Activated CD8-positive, alpha-beta memory T cell treated with anti-CD3 and anti-CD28 coated beads, Interleukin-2, amount 50 U/mL, for 1 hour (primary cell): ENCODE measurements around the gene HRH3.

ENCODE experiments used
- DNase-seq: peaks from one replicate; pipeline ENCODE4 v3.0.0-alpha.2; 2020; ENCODE audit errors: extremely low read depth

Gene HRH3

GRCh38 chr20:62175711-62176110 lies 44.4 kb downstream of the HRH3 start:
- DNase-seq = no peak

DNA sequence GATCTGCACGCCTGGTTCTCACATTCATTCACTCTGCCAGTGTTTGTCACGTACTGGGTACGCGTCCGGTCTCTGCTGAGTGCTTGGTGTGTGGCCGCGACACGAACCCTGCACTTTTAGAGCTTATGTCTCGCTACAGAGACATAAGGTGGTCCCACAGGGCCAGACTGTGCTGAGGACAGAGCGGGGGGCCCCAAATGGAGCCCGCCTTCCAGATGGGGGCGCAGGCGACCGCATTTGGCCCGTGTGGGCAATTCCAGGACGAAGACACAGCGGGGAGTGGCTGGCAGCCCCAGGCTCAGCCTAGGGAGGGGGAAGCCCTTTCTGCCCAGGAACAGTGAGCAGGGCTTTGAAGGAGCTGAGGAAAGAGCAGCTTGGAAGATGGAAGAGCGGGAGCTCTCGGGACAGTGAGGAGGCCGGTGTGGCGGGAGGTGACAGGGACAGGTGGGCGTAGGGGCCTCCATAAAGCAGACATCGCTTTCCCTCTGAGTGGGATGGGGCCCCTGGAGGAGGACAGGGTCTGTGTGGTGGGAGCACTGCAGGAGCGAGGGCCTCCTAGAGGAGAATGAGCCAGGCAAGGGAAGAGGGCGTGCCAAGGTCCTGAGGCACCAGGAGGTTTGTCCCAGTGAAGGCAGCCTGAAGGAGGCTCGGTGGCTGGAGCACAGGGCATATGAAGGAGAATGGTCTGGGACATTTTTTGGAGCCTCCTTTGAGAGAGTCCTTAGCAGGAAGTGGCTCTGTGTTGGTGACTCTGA lies 45.0 kb downstream of the HRH3 start:
- no peak for DNase-seq

DNA sequence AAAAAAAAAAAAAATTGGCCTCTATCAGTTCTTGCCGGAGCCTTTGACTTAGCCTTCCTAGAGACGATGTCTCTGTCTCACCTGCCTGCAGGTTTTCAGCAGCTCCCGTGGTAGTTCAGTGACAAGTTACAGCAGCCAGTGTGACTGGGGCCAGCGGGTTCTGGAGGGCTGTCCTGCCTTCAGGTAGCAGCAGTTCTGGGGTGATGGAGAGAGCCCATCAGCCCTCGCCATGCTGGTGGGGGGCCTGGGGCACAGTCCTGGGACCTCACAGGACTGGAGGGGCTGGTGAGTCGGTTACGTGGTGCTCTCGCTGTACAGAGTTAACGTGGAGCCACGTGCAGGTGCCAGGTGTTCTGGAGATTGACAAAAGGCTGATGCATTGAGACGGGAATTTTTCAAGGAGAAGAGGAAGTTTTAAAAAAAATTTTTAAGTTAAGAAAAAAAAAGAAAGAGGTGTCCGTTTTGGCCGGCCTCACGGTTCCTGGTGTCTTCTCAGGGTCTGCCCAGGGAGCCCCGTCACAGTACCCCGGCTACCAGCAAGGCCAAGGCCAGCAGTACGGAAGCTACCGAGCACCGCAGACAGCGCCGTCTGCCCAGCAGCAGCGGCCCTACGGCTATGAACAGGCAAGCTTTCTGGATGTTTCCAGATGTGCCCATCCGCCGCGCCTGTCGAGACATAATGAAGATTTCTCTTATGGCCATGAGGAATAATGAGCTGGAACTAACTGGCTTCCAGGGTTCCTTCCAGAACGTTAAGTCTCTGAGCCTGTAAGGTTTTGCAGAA lies 45.9 kb downstream of the HRH3 start:
- DNase-seq = no peak

- no peak for DNase-seq
These were observed 47.4 kb downstream of the HRH3 start for GRCh38 chr20:62172666-62173065.

DNA sequence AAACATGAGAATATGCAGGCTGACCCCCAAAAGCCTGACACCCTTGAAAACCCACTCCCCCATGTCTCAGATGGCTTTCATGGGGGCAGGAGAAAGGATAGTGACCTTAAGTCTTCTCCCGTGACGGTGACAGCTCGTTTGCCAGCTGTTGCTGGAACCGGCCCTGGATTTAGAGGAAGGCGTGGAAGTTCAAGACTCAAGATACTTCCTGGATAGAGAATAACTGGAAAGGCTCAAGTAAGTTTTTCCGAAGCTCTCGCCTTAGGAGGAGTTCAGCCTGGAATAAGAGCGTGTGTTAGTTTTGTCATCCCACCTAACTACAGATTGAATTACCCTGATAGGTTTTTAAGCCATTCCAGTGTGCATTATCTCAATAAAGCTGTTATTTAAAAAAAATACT lies 48.8 kb downstream of the HRH3 start:
- no peak for DNase-seq

- DNase-seq = no peak
These were observed 49.5 kb downstream of the HRH3 start for GRCh38 chr20:62170536-62170935.

- DNase-seq = no peak
These were observed 51.1 kb downstream of the HRH3 start for GRCh38 chr20:62168890-62169435.

DNA sequence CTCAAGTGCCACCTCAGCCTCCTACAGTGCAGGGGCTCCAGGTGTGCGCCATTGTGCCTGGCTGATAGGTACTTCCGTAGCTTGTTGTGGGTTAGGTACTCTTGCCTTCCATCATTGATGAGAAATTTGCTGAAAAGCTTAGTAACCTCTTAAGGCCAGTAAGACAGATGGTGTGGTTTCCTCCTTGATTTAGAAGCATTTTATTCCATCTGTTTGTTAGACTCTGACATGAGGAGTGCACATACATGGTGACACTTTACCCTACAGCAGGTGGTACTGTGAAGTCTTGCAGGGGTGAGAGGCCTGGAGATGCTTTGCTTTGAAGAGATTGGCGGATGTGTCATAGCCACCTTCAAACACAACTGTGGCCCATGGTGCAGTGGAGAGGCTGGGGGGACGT lies 52.0 kb downstream of the HRH3 start:
- DNase-seq = no peak

DNA sequence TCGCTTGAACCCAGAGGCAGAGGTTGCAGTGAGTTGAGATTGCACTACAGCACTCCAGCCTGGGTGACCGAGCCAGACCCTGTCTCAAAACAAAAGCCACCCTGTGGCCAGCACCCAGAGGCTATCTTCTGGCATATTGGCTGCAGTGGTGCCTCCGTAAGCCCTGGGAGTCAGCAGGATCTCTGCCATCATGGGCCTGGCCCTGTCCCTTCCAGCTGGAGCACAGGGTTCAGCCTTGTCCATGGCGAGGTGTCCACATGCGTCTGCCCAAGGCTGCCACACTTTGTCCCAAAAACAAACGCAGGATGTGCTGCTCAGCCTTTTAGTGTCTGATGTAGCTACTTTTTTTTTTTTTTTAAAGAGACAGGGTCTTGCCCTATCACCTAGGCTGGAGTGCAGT lies 52.6 kb downstream of the HRH3 start:
- no peak for DNase-seq

DNA sequence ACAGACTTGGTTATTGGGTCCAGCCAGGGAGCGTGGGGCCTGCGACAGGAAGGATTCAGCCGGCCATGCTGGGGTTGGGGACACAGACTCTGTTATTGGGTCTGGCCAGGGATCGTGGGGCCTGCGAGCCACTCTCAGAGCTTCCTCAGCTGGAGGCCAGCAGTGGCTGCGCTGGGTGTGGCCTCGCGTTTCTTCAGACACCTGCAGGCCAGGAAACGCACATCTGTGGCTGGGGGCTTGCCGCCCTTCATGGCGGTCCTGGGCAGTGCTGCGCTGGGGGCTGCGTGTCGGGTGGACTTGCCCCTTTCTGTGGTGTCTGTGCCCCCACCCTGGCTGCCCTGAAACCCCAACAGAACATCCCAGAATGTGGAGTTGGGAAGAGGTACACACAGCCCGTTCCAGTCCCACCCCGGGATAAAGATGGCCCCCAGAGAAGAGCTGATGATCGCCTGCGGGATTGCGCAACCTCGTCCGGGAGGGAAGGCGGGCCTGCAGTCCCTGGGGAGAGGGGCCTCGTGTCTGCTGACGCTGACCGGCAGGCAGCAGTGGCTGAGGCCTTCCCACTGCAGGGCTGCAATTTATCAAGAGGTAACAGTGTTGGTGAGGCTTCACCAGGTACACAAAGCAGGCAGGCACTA lies 54.2 kb downstream of the HRH3 start:
- DNase-seq = no peak
